Thyroid gland (tissue), 4 donors: ENCODE results near the gene GPR132. TPM values are rescaled to one million over a fixed set of nuclear protein-coding genes. Genes with fewer than 3 reads are reported as not detected.

Experiments
- DNase-seq, 2 donors: peaks; one replicate each; pipeline ENCODE4 v3.0.0-alpha.2; 2019
- H3K27ac ChIP-seq, 3 donors: fragments of 200-600 bp; sonication (generic); 1 replicate in 2 of 3; 2 replicates in 1 of 3; pipeline ENCODE4 v1.5.1; 2016 to 2019; ENCODE audit warnings: mild to moderate bottlenecking in 1 of 3, moderate library complexity in 1 of 3
- H3K27me3 ChIP-seq: fragments of 200-600 bp; sonication (generic); one replicate; pipeline ENCODE4 v1.5.1; 2019
- H3K36me3 ChIP-seq, 2 donors: fragments of 200-600 bp; sonication (generic); one replicate each; pipeline ENCODE4 v1.5.1; 2016 to 2019
- H3K4me1 ChIP-seq, 2 donors: fragments of 200-600 bp; sonication (generic); one replicate each; pipeline ENCODE4 v1.5.1; 2017 to 2019
- H3K4me3 ChIP-seq, 3 donors: fragments of 200-600 bp; sonication (generic); replicated peaks in 1 of 3; 1 replicate in 2 of 3; 2 replicates in 1 of 3; pipeline ENCODE4 v1.5.1; 2016; ENCODE audit warnings: mild to moderate bottlenecking in 1 of 3
- H3K9me3 ChIP-seq: fragments of 200-600 bp; sonication (generic); one replicate; pipeline ENCODE4 v1.5.1; 2017
- POLR2A ChIP-seq, 2 donors: fragments of 450-650 bp; IDR thresholded peaks; one replicate each; pipeline ENCODE4 v1.6.1; 2017; ENCODE audit warnings: antibody characterized with exemption in 2 of 2, mild to moderate bottlenecking in 2 of 2, moderate library complexity in 1 of 2
- WGBS, 2 donors: methylation state at CpG; one replicate each; pipeline ENCODE4 v1.1.5; 2017; 5-methylcytosine and 5-hydroxymethylcytosine counted together
- intact Hi-C: fragments of 100-400 bp; cut with DNase I; formaldehyde crosslinking; loops from one replicate; pipeline ENCODE4 v1.15.1; 2023
- total RNA-seq, 4 donors: library from RNA; depleted of rRNA; stranded (reverse); fragments of >200 nt; gene quantifications; one replicate each; pipeline ENCODE4 v1.2.3, GENCODE V29; 2016
- TF ChIP-seq, protein P1 (sequence below), 6 experiments: fragments of 200-600 bp in 3 of 6; fragments of 450-650 bp in 3 of 6; sonication (generic) in 3 of 6; IDR thresholded peaks; one replicate each; pipeline ENCODE4 v1.5.1; 2016 to 2019; ENCODE audit warnings: antibody characterized with exemption in 6 of 6, mild to moderate bottlenecking in 2 of 6, inconsistent platforms in 1 of 6, moderate library complexity in 1 of 6

Gene GPR132
- total RNA-seq, 4 donors from 2014 or later, result 1.0 to 4.6 (median 2.1) TPM

DNA sequence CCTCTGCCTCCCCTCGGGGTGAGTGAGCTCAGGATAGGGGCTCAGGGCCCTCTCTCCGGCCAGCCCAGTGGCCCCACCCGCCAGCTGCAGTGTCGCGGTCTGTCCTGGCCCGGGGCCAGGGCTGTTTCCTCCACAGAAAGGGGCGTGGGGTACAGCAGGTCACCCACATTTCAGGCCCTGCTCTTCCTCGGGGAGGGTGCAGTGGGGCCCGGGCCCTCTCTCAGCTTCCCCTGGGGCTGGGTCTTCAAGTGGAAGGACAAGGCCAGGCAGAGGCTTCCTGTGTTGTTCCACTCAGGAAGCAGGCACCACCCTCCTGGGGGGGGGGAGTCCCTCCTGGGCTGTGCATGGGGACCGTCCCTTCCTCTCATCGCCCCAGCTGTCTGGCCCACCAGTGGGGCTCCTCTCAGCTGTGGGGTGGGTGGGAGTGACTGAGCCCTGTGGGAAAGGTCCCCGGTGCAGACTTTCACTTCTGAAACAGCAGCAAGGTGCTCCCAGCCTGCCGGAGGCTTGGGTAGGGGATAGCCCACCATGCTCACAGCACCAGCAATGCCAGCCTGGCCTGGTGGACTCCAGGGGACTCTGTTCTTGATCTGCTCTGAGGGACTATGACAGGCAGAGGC, 3.7 kb downstream of the GPR132 start:
- Histone ChIP-seq H3K27ac (peak overlapping the region; percentile 19 to 87 (median 86)), H3K4me1 (peaks cover 42 to 63% of the 10 kb centered on the region in 2 donors), H3K4me3 (no peak overlapping the region), H3K9me3 (no peaks in the 10 kb centered on the region), H3K27me3 (no peaks in the 10 kb centered on the region), H3K36me3 (no peaks in the 10 kb centered on the region)
- WGBS, 2 donors, result 30 to 43% methylated on average over 2 to 11 of the region's 13 CpGs
- TF ChIP-seq, protein P1, sequence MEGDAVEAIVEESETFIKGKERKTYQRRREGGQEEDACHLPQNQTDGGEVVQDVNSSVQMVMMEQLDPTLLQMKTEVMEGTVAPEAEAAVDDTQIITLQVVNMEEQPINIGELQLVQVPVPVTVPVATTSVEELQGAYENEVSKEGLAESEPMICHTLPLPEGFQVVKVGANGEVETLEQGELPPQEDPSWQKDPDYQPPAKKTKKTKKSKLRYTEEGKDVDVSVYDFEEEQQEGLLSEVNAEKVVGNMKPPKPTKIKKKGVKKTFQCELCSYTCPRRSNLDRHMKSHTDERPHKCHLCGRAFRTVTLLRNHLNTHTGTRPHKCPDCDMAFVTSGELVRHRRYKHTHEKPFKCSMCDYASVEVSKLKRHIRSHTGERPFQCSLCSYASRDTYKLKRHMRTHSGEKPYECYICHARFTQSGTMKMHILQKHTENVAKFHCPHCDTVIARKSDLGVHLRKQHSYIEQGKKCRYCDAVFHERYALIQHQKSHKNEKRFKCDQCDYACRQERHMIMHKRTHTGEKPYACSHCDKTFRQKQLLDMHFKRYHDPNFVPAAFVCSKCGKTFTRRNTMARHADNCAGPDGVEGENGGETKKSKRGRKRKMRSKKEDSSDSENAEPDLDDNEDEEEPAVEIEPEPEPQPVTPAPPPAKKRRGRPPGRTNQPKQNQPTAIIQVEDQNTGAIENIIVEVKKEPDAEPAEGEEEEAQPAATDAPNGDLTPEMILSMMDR (IDR thresholded peaks at IDR 0.05), result no peak
- TF ChIP-seq POLR2A (IDR thresholded peaks at IDR 0.05), result no peak
- intact Hi-C loops, result no loop called here
- DNase-seq, result peak; percentile 34 to 42

DNA sequence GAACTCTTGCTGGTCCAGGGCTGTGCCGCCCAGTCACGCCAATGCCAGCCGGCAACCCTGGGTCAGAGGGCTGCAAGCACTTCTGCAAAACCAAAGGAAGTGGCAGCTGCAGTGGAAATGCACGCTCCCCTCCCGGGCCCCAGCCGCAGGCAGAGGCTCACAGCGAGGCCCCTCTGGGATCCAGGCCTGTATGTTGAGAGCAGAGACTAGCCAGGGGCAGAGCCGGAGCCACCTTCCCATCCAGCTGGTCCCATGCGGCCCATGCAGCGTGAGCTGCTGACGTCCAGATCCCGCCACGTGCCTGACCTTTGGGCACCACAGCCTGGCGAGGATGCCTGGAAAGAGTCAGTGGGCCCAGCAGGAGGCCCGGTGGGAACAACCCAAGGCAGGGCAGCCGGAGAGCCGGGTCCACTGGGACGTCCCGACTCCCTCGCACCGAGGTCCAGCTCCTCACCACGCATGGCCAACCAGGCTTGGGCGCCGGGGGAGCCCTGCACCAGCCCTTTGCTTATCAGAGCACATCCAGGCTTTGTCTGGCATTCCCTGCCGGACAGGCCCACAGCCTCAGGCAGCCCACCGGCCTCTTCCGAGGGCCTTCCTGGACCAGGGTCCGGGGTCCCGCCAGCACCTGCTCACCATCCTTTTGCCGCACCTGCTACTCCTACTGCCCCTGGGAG, 4.3 kb downstream of the GPR132 start:
- H3K4me1 ChIP-seq, result peaks cover 42 to 59% of the 10 kb centered on the region in 2 donors
- TF ChIP-seq, protein P1 (IDR thresholded peaks at IDR 0.05), result peak in 1 of 6 experiments; percentile 4
- no peak for TF ChIP-seq POLR2A (IDR thresholded peaks at IDR 0.05)
- intact Hi-C loops, result no loop called here
- whole genome bisulfite sequencing, 2 donors, result 42 to 50% methylated on average over 10 to 18 of the region's 30 CpGs
- peak overlapping the region; percentile 19 to 87 (median 86) for H3K27ac ChIP-seq
- peak; percentile 76 to 83 for DNase-seq
- no peaks in the 10 kb centered on the region for H3K27me3 ChIP-seq
- no peak overlapping the region for H3K4me3 ChIP-seq
- no peaks in the 10 kb centered on the region for H3K36me3 ChIP-seq
- no peaks in the 10 kb centered on the region for H3K9me3 ChIP-seq

DNA sequence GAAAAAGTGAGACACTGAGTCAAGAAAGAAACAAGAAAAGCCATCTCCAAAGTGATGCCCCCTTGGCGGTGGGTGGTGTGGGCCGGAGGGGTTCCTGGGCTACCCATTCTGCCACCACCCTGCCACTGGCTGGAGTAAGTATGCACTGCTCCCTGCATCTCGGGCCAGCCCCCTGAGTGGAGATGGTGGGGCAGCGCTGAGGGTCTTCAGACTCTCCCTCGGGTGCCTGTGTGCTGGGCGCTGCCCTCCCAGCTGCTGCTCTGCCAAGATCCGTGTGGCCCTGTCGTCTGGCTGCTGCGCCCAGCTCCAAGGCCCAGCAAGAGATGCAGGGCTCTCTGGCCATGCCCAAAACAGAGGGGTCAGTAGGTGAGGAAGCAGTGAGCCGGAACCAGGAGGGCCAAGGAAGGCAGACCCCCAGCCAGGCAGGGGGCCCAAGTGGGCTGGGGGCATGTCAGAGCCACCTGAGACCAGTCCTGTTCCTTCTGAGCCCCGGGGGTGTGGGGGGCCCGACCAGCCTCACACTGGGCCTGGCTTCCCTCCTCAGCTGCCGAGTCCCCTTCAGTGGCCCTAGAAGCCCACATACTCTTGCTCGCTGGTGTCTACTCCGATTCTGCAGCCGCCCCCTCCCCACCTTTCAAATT, 5.2 kb downstream of the GPR132 start:
- H3K4me3 ChIP-seq, result no peak overlapping the region
- peaks cover 41 to 50% of the 10 kb centered on the region in 2 donors for H3K4me1 ChIP-seq
- TF ChIP-seq POLR2A (IDR thresholded peaks at IDR 0.05), result no peak
- TF ChIP-seq, protein P1 (IDR thresholded peaks at IDR 0.05), result no peak
- H3K36me3 ChIP-seq, result no peaks in the 10 kb centered on the region
- intact Hi-C loops, result no loop called here
- H3K27ac ChIP-seq, result peak overlapping the region; percentile 12 to 87 (median 86)
- H3K27me3 ChIP-seq, result no peaks in the 10 kb centered on the region
- WGBS, 2 donors, result 81 to 95% methylated on average over 4 to 10 of the region's 16 CpGs
- H3K9me3 ChIP-seq, result no peaks in the 10 kb centered on the region
- no peak for DNase-seq

DNA sequence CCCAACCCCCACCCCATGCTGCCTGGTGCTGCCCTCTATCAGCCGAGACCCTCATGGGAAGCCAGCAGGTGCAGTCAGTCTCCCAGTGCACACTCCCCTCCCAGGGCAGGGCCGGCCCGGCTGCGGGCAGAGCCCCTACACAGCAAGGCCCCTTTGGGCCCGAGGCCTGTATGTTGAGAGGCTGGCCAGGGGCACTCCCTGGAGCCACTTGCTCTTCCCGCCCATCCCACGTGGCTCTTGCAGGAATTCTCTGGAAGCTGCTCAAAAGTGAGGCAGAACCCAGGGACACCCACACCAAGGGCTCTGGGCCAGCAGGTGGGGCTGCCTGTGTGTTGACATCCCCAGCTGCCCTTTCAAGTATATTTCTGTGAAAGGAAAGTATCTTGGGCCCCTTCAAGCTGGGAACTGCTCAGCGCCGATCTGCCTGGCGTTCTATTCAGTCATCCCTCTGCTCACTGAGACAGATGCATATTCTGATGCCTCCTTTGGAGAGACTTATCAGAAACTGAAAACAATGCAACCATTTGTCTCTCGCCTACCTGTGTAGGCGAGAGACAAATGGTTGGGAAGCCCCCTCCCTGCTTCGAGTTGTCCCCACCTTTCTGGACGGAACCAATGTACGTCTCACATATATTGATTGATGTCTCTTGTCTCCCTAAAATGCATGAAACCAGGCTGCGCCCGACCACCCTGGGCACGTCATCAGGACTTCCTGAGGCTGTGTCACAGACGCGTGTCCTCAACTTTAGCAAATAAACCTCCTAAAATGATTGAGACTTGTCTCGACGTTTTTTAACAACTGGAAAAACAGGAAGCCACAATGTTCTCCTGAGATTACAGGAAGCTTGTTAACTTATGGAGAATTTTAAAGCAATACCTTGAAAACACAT, 6.0 kb downstream of the GPR132 start:
- H3K4me3 ChIP-seq, result no peak overlapping the region
- H3K36me3 ChIP-seq, result no peaks in the 10 kb centered on the region
- H3K4me1 ChIP-seq, result peaks cover 33 to 43% of the 10 kb centered on the region in 2 donors
- intact Hi-C loops, result no loop called here
- TF ChIP-seq POLR2A (IDR thresholded peaks at IDR 0.05), result peak in 1 of 2 donors; percentile 22
- TF ChIP-seq, protein P1 (IDR thresholded peaks at IDR 0.05), result peak in 4 of 6 experiments; percentile 28 to 46 (median 38)
- peak overlapping the region; percentile 52 to 87 (median 86) for H3K27ac ChIP-seq
- DNase-seq, result peak; percentile 98
- H3K27me3 ChIP-seq, result no peaks in the 10 kb centered on the region
- WGBS, 2 donors, result 56 to 59% methylated on average over 15 to 16 of the region's 22 CpGs
- no peaks in the 10 kb centered on the region for H3K9me3 ChIP-seq
